Measurements from ENCODE around the gene COL11A1. TPM values are rescaled to one million over a fixed set of nuclear protein-coding genes. Genes with fewer than 3 reads are reported as not detected.

The COL11A1 gene
- total RNA-seq, 1 experiment from 2014 or later = 0.05 TPM

DNA sequence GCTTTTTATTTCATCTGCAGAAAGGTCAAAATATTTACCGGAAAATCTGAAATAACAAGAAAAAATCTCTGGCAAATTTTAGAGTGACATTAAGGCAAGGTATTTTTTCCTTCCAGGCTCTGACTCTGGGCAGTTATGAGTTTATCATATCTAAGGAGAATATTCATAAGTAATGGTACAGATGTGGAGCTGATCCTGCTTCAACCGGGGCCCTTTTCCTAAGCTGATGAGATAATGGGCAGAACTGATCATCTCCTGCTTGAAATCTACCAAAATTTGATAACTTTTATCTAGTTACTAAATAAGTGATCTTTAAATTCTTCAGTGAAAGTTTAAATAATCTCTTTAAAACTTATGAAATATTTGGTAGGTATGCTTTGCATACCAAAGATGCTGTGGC is 211.6 kb downstream of the COL11A1 start:
- no peak overlapping the region for H3K9ac ChIP-seq (ENCODE audit: low read length)
- no peaks in the 10 kb centered on the region for H3K9me3 ChIP-seq (ENCODE audit: control insufficient read depth in 1 of 2, insufficient read depth in 1 of 2, low read depth in 1 of 2, low read length in 2 of 2)
- no peak for DNase-seq (ENCODE audit: low read depth, low spot score)
- H3K27ac ChIP-seq (ENCODE audit: low read depth, low read length) = no peak overlapping the region
- no peaks in the 10 kb centered on the region for H3K79me2 ChIP-seq (ENCODE audit: insufficient read depth, low read length)
- BruUV-seq (replicated peaks) = no TSS peak
- intact Hi-C loops (cut with micrococcal nuclease) = no loop called here
- H2AFZ ChIP-seq (ENCODE audit: low read depth, low read length, poor library complexity, severe bottlenecking) = no peak overlapping the region
- ATAC-seq = no peak
- CTCF ChIA-PET = no interaction called here
- RAD21 ChIA-PET (ENCODE audit: low non-redundant PET in 1 of 2, low total read pairs in 2 of 2, uncharacterized antibody in 2 of 2, unreplicated experiment in 2 of 2) = no interaction called here
- TF ChIP-seq MAX (IDR thresholded peaks at IDR 0.05) (no peak), ELF1 (IDR thresholded peaks at IDR 0.05; ENCODE audit: borderline replicate concordance, low read depth) (no peak), REST (IDR thresholded peaks at IDR 0.05; ENCODE audit: low read depth) (no peak), POLR2A (IDR thresholded peaks at IDR 0.05; ENCODE audit: borderline replicate concordance, extremely low read depth, insufficient read depth, insufficient read length) (no peak)
- TF ChIP-seq, protein P1, sequence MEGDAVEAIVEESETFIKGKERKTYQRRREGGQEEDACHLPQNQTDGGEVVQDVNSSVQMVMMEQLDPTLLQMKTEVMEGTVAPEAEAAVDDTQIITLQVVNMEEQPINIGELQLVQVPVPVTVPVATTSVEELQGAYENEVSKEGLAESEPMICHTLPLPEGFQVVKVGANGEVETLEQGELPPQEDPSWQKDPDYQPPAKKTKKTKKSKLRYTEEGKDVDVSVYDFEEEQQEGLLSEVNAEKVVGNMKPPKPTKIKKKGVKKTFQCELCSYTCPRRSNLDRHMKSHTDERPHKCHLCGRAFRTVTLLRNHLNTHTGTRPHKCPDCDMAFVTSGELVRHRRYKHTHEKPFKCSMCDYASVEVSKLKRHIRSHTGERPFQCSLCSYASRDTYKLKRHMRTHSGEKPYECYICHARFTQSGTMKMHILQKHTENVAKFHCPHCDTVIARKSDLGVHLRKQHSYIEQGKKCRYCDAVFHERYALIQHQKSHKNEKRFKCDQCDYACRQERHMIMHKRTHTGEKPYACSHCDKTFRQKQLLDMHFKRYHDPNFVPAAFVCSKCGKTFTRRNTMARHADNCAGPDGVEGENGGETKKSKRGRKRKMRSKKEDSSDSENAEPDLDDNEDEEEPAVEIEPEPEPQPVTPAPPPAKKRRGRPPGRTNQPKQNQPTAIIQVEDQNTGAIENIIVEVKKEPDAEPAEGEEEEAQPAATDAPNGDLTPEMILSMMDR (IDR thresholded peaks at IDR 0.05 in 2 of 3, conservative IDR thresholded peaks at IDR 0.05 in 1 of 3; ENCODE audit: borderline replicate concordance in 1 of 3, insufficient read depth in 1 of 3, low read depth in 2 of 3, low read length in 2 of 3) = no peak
- peaks cover 0 to 10% of the 10 kb centered on the region in 2 experiments; a peak in 2 of 4 replicates for H3K4me1 ChIP-seq (ENCODE audit: control insufficient read depth in 1 of 2, insufficient read depth in 2 of 2, low read length in 2 of 2)
- H4K20me1 ChIP-seq (ENCODE audit: insufficient read depth) = no peaks in the 10 kb centered on the region
- H3K4me3 ChIP-seq (replicated peaks in 1 of 2; ENCODE audit: low read depth in 1 of 2, low read length in 2 of 2) = no peak overlapping the region
- no peaks in the 10 kb centered on the region for H3K36me3 ChIP-seq (ENCODE audit: control insufficient read depth in 1 of 2, insufficient read depth in 2 of 2, low read length in 2 of 2)
- POLR2A ChIA-PET = no interaction called here
- no peak overlapping the region for H3K4me2 ChIP-seq (ENCODE audit: low read length)
- no peaks in the 10 kb centered on the region for H3K9me2 ChIP-seq (ENCODE audit: insufficient read depth)
- no peaks in the 10 kb centered on the region for H3K27me3 ChIP-seq (ENCODE audit: insufficient read depth, low read length)
